Muscle of leg (tissue), 11 donors: ENCODE measurements around the gene CREBZF. TPM values are rescaled to one million over a fixed set of nuclear protein-coding genes. Genes with fewer than 3 reads are reported as not detected.
"Not testable (repeated sequence)": the region's sequence is repeated elsewhere in the genome, so short reads cannot be mapped to it uniquely, and the experiment has no call there.

Source experiments
- DNase-seq: peaks from one replicate; pipeline ENCODE4 v3.0.0; 2013
- H3K27ac ChIP-seq: one replicate; pipeline ENCODE4 v1.5.1; 2013; ENCODE audit warnings: mild to moderate bottlenecking, low read length, control low read depth
- H3K27me3 ChIP-seq: one replicate; pipeline ENCODE4 v1.6.1; 2013; ENCODE audit warnings: low read length; ENCODE audit not compliant: control insufficient read depth, insufficient read depth
- H3K36me3 ChIP-seq: one replicate; pipeline ENCODE4 v1.6.1; 2013; ENCODE audit warnings: low read length; ENCODE audit not compliant: control insufficient read depth, insufficient read depth
- H3K4me1 ChIP-seq: one replicate; pipeline ENCODE4 v1.6.1; 2013; ENCODE audit warnings: low read length; ENCODE audit not compliant: control insufficient read depth, insufficient read depth
- H3K4me3 ChIP-seq: one replicate; pipeline ENCODE4 v1.5.1; 2013; ENCODE audit warnings: low read length, control low read depth
- H3K9me3 ChIP-seq: replicated peaks from 2 replicates; pipeline ENCODE4 v1.6.1; 2013; ENCODE audit warnings: low read depth, low read length; ENCODE audit not compliant: control insufficient read depth
- WGBS: methylation state at CpG from one replicate; pipeline ENCODE4 v1.1.5; 2013; ENCODE audit warnings: missing lambda C conversion rate; ENCODE audit not compliant: insufficient coverage; 5-methylcytosine and 5-hydroxymethylcytosine counted together
- polyA plus RNA-seq, 8 donors: library from polyadenylated mRNA; unstranded; fragments of 120-200 nt; gene quantifications; one replicate each; pipeline versions ENCODE4 v1.2.1 to v1.2.3, GENCODE V29; 2013; ENCODE audit warnings: inconsistent platforms in 1 of 8, low replicate concordance in 1 of 8; ENCODE audit not compliant: insufficient read length in 8 of 8, insufficient read depth in 1 of 8
- total RNA-seq: library from RNA; stranded (reverse); fragments of 120-200 nt; gene quantifications from one replicate; pipeline ENCODE4 v1.2.4, GENCODE V29; 2013

CREBZF gene
- total and polyA plus RNA-seq, 9 donors, result 35.8 to 62.6 (median 45.9) TPM

DNA sequence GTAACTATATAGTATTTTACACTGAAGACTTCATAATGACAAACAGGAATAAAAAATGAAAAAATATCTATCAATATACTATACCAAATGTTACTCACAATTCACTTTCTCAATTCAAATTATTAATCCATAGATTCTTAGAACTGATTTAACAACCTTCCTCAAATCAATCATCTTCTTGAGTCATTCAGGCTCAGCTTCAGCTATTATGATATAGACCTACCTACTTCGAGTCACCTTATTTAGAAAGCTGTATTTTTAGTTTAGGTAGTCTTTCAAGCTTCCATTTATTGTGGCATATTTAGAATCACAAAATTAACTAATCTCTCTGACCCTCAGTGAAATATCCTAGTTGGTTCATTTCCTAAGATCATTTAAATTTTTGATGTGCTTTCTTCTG lies 8.2 kb downstream of the CREBZF start:
- H3K27me3 ChIP-seq, result no peaks in the 10 kb centered on the region
- DNase-seq, result no peak
- H3K4me3 ChIP-seq, result no peak overlapping the region
- peaks cover 4% of the 10 kb centered on the region for H3K36me3 ChIP-seq
- H3K4me1 ChIP-seq, result no peaks in the 10 kb centered on the region
- WGBS, result no CpG with 5 or more reads among the region's 1 CpG
- H3K9me3 ChIP-seq, result no peaks in the 10 kb centered on the region
- H3K27ac ChIP-seq, result no peak overlapping the region

DNA sequence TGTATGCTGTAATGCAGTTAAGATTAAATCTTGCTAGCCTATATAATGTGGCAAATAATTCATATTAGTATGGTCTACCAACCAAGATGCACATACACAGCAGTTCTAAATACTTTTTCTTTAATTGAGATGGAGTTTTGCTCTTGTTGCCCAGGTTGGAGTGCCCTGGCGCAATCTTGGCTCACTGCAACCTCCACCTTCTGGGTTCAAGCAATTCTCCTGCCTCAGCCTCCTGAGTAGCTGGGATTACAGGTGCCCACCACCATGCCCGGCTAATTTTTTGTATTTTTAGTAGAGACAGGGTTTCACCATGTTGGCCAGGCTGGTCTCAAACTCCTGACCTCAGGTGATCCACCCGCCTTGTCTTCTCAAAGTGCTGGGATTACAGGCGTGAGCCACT lies 10.6 kb downstream of the CREBZF start:
- DNase-seq, H3K27ac ChIP-seq, H3K36me3 ChIP-seq, H3K4me1 ChIP-seq, H3K27me3 ChIP-seq, H3K9me3 ChIP-seq, H3K4me3 ChIP-seq: not testable (repeated sequence)
- WGBS, result no CpG with 5 or more reads among the region's 4 CpGs

- DNase-seq, result no peak
- no CpG with 5 or more reads among the region's 3 CpGs for WGBS
- Histone ChIP-seq H3K4me3 (no peak overlapping the region), H3K27ac (no peak overlapping the region), H3K4me1 (peaks cover 5% of the 10 kb centered on the region), H3K27me3 (no peaks in the 10 kb centered on the region), H3K36me3 (peaks cover 4% of the 10 kb centered on the region), H3K9me3 (no peaks in the 10 kb centered on the region)
Measured at GRCh38 chr11:85652786-85653447, 12.0 kb downstream of the CREBZF start.

- H3K27ac ChIP-seq, result no peak overlapping the region
- H3K9me3 ChIP-seq, result no peaks in the 10 kb centered on the region
- WGBS, result 100% methylated on average over 1 of the region's 1 CpG
- peaks cover 4% of the 10 kb centered on the region for H3K36me3 ChIP-seq
- H3K4me1 ChIP-seq, result peaks cover 10% of the 10 kb centered on the region
- no peak overlapping the region for H3K4me3 ChIP-seq
- no peaks in the 10 kb centered on the region for H3K27me3 ChIP-seq
- no peak for DNase-seq
Measured at GRCh38 chr11:85651118-85651517, 13.8 kb downstream of the CREBZF start.

- no peaks in the 10 kb centered on the region for H3K27me3 ChIP-seq
- H3K36me3 ChIP-seq, result peaks cover 2% of the 10 kb centered on the region
- peak; percentile 95 for DNase-seq
- peaks cover 10% of the 10 kb centered on the region for H3K4me1 ChIP-seq
- peak within 1 kb of the TSS; percentile 88 for H3K27ac ChIP-seq
- under 1% methylated on average over 25 of the region's 33 CpGs for WGBS
- H3K9me3 ChIP-seq, result no peaks in the 10 kb centered on the region
- H3K4me3 ChIP-seq, result peak within 1 kb of the TSS; percentile 90
Measured at GRCh38 chr11:85647604-85648299, 17.2 kb downstream of the CREBZF start, which contains the start of gene TMEM126A. Gene TMEM126A, plus strand, starts transcription at chr11:85647967. Its CDS starts 2,289 bp downstream, at chr11:85650256.

DNA sequence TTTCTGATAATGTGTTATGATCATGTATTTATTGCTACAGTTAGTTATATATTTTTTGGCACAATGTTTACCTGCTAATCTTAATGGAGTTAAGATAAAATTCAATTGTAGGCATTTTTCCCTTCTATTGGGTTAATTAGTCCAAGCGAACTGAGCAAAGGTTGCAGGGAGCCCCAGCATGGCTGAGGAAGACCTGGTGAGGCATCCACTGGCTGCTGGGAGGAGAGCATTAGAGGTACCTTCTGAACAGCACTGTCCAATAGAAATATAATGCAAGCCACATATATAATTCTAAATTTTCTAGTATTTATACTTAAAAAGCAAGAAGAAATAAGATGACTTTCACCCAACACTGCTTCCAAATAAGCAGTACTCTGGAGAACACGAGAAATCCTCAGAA lies 17.9 kb downstream of the CREBZF start:
- H3K27ac ChIP-seq, result peak overlapping the region; percentile 88
- WGBS, result no CpG with 5 or more reads among the region's 2 CpGs

DNA sequence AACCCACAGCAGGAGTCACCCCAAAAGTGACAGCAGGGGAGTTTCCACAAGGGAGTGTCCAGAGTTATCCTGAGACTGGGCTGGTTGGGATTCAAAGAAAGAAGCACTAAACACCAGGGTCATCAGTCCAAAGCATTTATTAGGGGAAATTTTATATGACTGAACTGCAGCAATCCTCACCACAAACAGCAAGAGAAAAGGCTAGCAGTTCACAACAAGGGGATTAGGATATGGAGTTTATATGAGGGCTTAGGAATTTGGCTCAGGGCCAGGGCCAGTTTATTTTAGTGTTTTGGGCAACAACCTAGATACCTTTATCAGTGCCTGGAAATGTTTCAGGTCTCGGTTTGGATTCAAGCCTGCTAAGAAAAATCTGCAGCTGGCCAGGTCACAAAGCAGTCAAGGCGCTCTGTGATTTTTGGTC lies 21.7 kb downstream of the CREBZF start:
- Histone ChIP-seq H3K9me3 (no peaks in the 10 kb centered on the region), H3K27me3 (no peaks in the 10 kb centered on the region), H3K4me3 (no peak overlapping the region), H3K4me1 (peaks cover 5% of the 10 kb centered on the region), H3K27ac (no peak overlapping the region), H3K36me3 (peaks cover under 1% of the 10 kb centered on the region)
- peak; percentile 6 for DNase-seq
- WGBS, result 29% methylated on average over 1 of the region's 2 CpGs

More for the DNA sequence above, 17.9 kb downstream of the CREBZF start:
- Histone ChIP-seq H3K36me3 (peaks cover 2% of the 10 kb centered on the region), H3K4me1 (peaks cover 10% of the 10 kb centered on the region), H3K4me3 (peak overlapping the region; percentile 90), H3K9me3 (no peaks in the 10 kb centered on the region), H3K27me3 (no peaks in the 10 kb centered on the region)
- DNase-seq, result no peak

DNA sequence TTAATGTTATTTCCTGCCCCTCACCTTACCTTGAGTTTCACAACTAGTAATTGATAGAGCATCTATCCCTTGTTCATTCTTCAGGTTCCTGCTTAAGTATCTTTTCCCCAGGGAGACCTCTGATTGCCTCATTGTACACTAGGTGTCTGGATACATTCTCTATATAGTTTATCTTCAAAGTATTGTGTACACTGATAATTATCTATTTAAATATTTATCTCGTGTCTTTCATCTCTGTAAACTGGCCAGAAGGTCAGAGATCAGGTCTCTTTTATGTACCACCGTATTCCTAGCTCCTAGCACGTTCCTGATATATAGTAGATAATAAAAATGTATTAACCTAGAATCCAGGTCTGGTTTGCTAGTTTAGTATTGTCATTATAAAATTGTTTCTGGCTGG lies 30.2 kb downstream of the CREBZF start:
- no peak for DNase-seq
- peaks cover 14% of the 10 kb centered on the region for H3K36me3 ChIP-seq
- no CpG with 5 or more reads among the region's 3 CpGs for WGBS

DNA sequence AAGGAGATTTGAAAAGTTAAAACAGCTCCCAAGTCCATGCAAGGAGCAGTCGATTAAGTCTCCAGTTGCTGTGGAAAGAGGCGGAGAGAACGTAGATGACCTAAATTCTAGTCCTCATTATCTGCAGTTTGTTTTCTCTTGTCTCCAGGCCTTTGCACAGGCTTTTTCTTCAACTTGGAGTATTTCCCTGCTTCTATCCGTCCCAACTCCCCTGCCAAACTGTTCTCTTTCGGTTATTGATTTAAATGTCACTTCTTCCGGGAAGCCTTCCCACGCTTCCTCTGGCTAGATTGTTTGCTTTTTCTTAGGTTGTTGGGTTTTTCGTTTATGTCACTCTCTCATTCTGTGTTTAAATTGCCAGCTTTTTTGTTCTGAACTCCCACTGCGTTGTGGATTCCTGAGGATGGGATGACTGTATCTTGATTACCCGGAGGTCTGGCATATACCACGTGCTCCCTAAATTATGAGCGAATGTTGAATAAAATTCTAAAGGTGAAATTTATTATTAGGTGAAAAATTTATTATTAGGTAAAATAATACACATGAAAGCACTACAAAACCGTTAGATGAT lies 36.1 kb downstream of the CREBZF start:
- peaks cover 6% of the 10 kb centered on the region for H3K4me1 ChIP-seq
- peak overlapping the region; percentile 76 for H3K27ac ChIP-seq
- no peaks in the 10 kb centered on the region for H3K9me3 ChIP-seq
- peak overlapping the region; percentile 71 for H3K4me3 ChIP-seq
- H3K27me3 ChIP-seq, result no peaks in the 10 kb centered on the region
- no peak for DNase-seq
- no peaks in the 10 kb centered on the region for H3K36me3 ChIP-seq
- 0% methylated on average over 5 of the region's 13 CpGs for WGBS

More for the DNA sequence above, 30.2 kb downstream of the CREBZF start:
- no peaks in the 10 kb centered on the region for H3K9me3 ChIP-seq
- H3K4me1 ChIP-seq, result no peaks in the 10 kb centered on the region
- no peak overlapping the region for H3K4me3 ChIP-seq
- no peak overlapping the region for H3K27ac ChIP-seq
- no peaks in the 10 kb centered on the region for H3K27me3 ChIP-seq

- Histone ChIP-seq H3K4me3 (peak within 1 kb of the TSS; percentile 71), H3K4me1 (peaks cover 6% of the 10 kb centered on the region), H3K27me3 (no peaks in the 10 kb centered on the region), H3K36me3 (no peaks in the 10 kb centered on the region), H3K27ac (peak within 1 kb of the TSS; percentile 97), H3K9me3 (no peaks in the 10 kb centered on the region)
- DNase-seq, result peak; percentile 99
- WGBS, result under 1% methylated on average over 36 of the region's 41 CpGs
Measured at GRCh38 chr11:85627998-85628770, 36.7 kb downstream of the CREBZF start, which contains the start of gene TMEM126B. Gene TMEM126B, plus strand, starts transcription at chr11:85628593. Its CDS starts 15 bp downstream, at chr11:85628608.
